IMR-90 (cell line): ENCODE results near the gene KCNQ5. TPM values are rescaled to one million over a fixed set of nuclear protein-coding genes. Genes with fewer than 3 reads are reported as not detected.

Source experiments
- ATAC-seq: fragments of 200-7000 bp; cut with Tn5 transposase; 2 replicates; pipeline ENCODE4 v1.9.1; 2020; ENCODE audit warnings: low read depth, mild to moderate bottlenecking, moderate library complexity
- BruUV-seq: library from RNA; stranded (reverse); fragments of 400-500 nt; replicated peaks from 2 replicates; lab custom pipeline; 2021; lab: Mats Ljungman, UMichigan
- CTCF ChIA-PET: fragments of 300-600 bp; formaldehyde crosslinking; extraction: SDS; loops from one replicate; lab custom pipeline; 2021; ENCODE audit warnings: antibody characterized with exemption; lab: Yijun Ruan, JAX
- POLR2A ChIA-PET: fragments of 300-600 bp; sonication (Branson Sonifier 250); formaldehyde crosslinking; loops from one replicate; lab custom pipeline; 2022; ENCODE audit warnings: antibody characterized with exemption; ENCODE audit not compliant: unreplicated experiment; lab: Charles Lee
- DNase-seq: peaks from one replicate; pipeline ENCODE4 v3.0.0; 2013
- H2AFZ ChIP-seq: replicated peaks from 2 replicates; pipeline ENCODE3; 2013; ENCODE audit warnings: low read length, mild to moderate bottlenecking; ENCODE audit not compliant: poor library complexity
- H2AK5ac ChIP-seq: 2 replicates; pipeline ENCODE4 v1.6.1; 2013; ENCODE audit warnings: low read depth, low read length, inconsistent platforms
- H2AK9ac ChIP-seq: replicated peaks from 2 replicates; pipeline ENCODE3; 2013; ENCODE audit warnings: mild to moderate bottlenecking, low read depth, low read length, moderate library complexity; ENCODE audit not compliant: poor library complexity
- H2BK120ac ChIP-seq: 2 replicates; pipeline ENCODE4 v1.6.1; 2013; ENCODE audit warnings: low read depth, low read length, inconsistent platforms
- H2BK15ac ChIP-seq: 3 replicates; pipeline ENCODE4 v1.6.1; 2013; ENCODE audit warnings: low read depth, low read length, inconsistent platforms
- H2BK20ac ChIP-seq: 2 replicates; pipeline ENCODE4 v1.6.1; 2013; ENCODE audit warnings: low read depth, mild to moderate bottlenecking, inconsistent platforms, low read length, moderate library complexity
- H2BK5ac ChIP-seq: 2 replicates; pipeline ENCODE4 v1.6.1; 2013; ENCODE audit warnings: mild to moderate bottlenecking, low read depth, low read length, inconsistent platforms; ENCODE audit not compliant: poor library complexity, severe bottlenecking
- H3K14ac ChIP-seq: replicated peaks from 2 replicates; pipeline ENCODE4 v1.6.1; 2013; ENCODE audit warnings: low read depth, low read length, inconsistent platforms
- H3K18ac ChIP-seq: 2 replicates; pipeline ENCODE4 v1.6.1; 2013; ENCODE audit warnings: low read depth, low read length, control low read depth
- H3K23ac ChIP-seq: 2 replicates; pipeline ENCODE4 v1.6.1; 2013; ENCODE audit warnings: low read depth, low read length, inconsistent platforms
- H3K27ac ChIP-seq: 2 replicates; pipeline ENCODE4 v1.5.1; 2013; ENCODE audit warnings: mild to moderate bottlenecking, control low read depth, low read length; ENCODE audit not compliant: insufficient read depth
- H3K27me3 ChIP-seq: 2 replicates; pipeline ENCODE4 v1.6.1; 2013; ENCODE audit warnings: low read length; ENCODE audit not compliant: control insufficient read depth, insufficient read depth
- H3K36me3 ChIP-seq: 2 replicates; pipeline ENCODE4 v1.6.1; 2013; ENCODE audit warnings: low read length, mixed read lengths; ENCODE audit not compliant: control insufficient read depth, insufficient read depth
- H3K4ac ChIP-seq: 2 replicates; pipeline ENCODE4 v1.6.1; 2013; ENCODE audit warnings: low read depth, low read length, inconsistent platforms
- H3K4me1 ChIP-seq: 2 replicates; pipeline ENCODE4 v1.6.1; 2013; ENCODE audit warnings: low read length, mixed read lengths; ENCODE audit not compliant: control insufficient read depth, insufficient read depth
- H3K4me2 ChIP-seq: 2 replicates; pipeline ENCODE4 v1.6.1; 2013; ENCODE audit warnings: low read depth, mild to moderate bottlenecking, control low read depth, low read length, moderate library complexity
- H3K4me3 ChIP-seq: 2 replicates; pipeline ENCODE4 v1.5.1; 2013; ENCODE audit warnings: low read depth, mild to moderate bottlenecking, control low read depth, low read length, moderate library complexity; ENCODE audit not compliant: insufficient read depth
- H3K56ac ChIP-seq: 2 replicates; pipeline ENCODE4 v1.6.1; 2013; ENCODE audit warnings: low read length, inconsistent platforms; ENCODE audit not compliant: insufficient read depth; ENCODE audit errors: extremely low read depth
- H3K79me1 ChIP-seq, 2 experiments: 2 replicates each; pipeline ENCODE4 v1.6.1; 2013; ENCODE audit warnings: low read length in 2 of 2, inconsistent platforms in 1 of 2, low read depth in 1 of 2
- H3K9ac ChIP-seq: 2 replicates; pipeline ENCODE4 v1.6.1; 2013; ENCODE audit warnings: low read depth, low read length, control low read depth
- H3K9me1 ChIP-seq: 2 replicates; pipeline ENCODE4 v1.6.1; 2013; ENCODE audit warnings: low read length, inconsistent platforms; ENCODE audit not compliant: insufficient read depth
- H3K9me3 ChIP-seq: 2 replicates; pipeline ENCODE4 v1.6.1; 2013; ENCODE audit warnings: low read length; ENCODE audit not compliant: control insufficient read depth, insufficient read depth
- H4K20me1 ChIP-seq: 2 replicates; pipeline ENCODE4 v1.6.1; 2013; ENCODE audit warnings: low read length, inconsistent platforms; ENCODE audit not compliant: insufficient read depth
- H4K5ac ChIP-seq: 2 replicates; pipeline ENCODE4 v1.6.1; 2013; ENCODE audit warnings: mild to moderate bottlenecking, low read depth, low read length, control low read depth
- H4K8ac ChIP-seq, 2 experiments: 2 replicates each; pipeline ENCODE4 v1.6.1; 2013; ENCODE audit warnings: low read depth in 2 of 2, low read length in 2 of 2, control low read depth in 1 of 2, inconsistent platforms in 1 of 2
- H4K91ac ChIP-seq: 2 replicates; pipeline ENCODE4 v1.6.1; 2013; ENCODE audit warnings: low read depth, low read length, inconsistent platforms; ENCODE audit not compliant: insufficient read depth
- BHLHE40 ChIP-seq: fragments of 150-350 bp; IDR thresholded peaks from 2 replicates; pipeline ENCODE4 v1.6.1; 2016; ENCODE audit warnings: mild to moderate bottlenecking, low read depth, low read length
- FOS ChIP-seq: fragments of 150-350 bp; IDR thresholded peaks from 2 replicates; pipeline ENCODE4 v1.6.1; 2016; ENCODE audit warnings: low read depth, low read length
- MXI1 ChIP-seq: IDR thresholded peaks from 2 replicates; pipeline ENCODE4 v1.6.1; 2012; ENCODE audit warnings: low read depth, mild to moderate bottlenecking, low read length, moderate library complexity, borderline replicate concordance
- WGBS, 2 experiments: methylation state at CpG; one replicate each; pipeline versions ENCODE4 v1.1.5 to v1.1.7; 2013; ENCODE audit warnings: missing lambda C conversion rate in 2 of 2; ENCODE audit not compliant: insufficient read length in 1 of 2; ENCODE audit errors: extremely low coverage in 2 of 2; 5-methylcytosine and 5-hydroxymethylcytosine counted together
- dilution Hi-C: fragments of 300-500 bp; cut with HindIII; formaldehyde crosslinking; loops from one replicate; pipeline ENCODE4 v1.14.3; 2018; ENCODE audit warnings: low sequenced_read_pairs; ENCODE audit not compliant: unreplicated experiment
- in situ Hi-C: fragments of 300-500 bp; cut with MboI; formaldehyde crosslinking; loops from 3 replicates; pipeline ENCODE4 v1.14.3; 2019; ENCODE audit warnings: low sequenced_read_pairs, inconsistent platforms, mixed read lengths
- intact Hi-C: fragments of 100-400 bp; cut with micrococcal nuclease; formaldehyde crosslinking; loops from 2 replicates; pipeline ENCODE4 v1.10.0; 2022
- polyA plus RNA-seq, 3 experiments: library from polyadenylated mRNA; depleted of rRNA; stranded (reverse); fragments of >200 nt; gene quantifications; 2 replicates each; pipeline ENCODE4 v1.2.3, GENCODE V29; 2012; ENCODE audit warnings: low replicate concordance in 1 of 3
- total RNA-seq: library from RNA; depleted of rRNA; stranded (reverse); fragments of >200 nt; gene quantifications from 2 replicates; pipeline ENCODE4 v1.2.3, GENCODE V29; 2012

KCNQ5 gene
- total and polyA plus RNA-seq, 2 of the 4 experiments (the other 2 are of a cell fraction): 0.75 to 1.3 TPM

DNA sequence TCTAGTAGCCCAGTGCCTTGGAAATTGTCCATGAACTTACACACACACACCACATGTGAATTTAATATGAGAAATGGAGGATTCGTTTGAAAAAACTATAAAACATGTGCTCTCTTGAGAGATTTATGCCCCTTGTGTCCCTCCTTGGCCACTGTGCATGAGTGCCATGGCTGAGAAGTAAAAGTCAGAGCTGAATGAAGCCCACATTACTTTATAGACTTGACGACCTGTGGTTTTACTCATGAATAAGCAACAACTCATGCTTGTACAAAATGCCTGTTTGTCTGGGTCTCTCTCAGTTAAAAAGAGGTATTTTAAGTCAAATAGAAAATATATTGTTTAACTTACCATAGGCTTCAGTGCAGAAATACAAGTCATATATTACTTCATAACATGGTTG, 102.7 kb downstream of the KCNQ5 start:
- H3K4me3 ChIP-seq: no peak overlapping the region

More for the DNA sequence above, 102.7 kb downstream of the KCNQ5 start:
- Histone ChIP-seq H4K8ac (no peak overlapping the region), H4K20me1 (no peaks in the 10 kb centered on the region), H2AK9ac (no peak overlapping the region), H3K4ac (no peak overlapping the region), H4K5ac (no peak overlapping the region), H2BK5ac (no peak overlapping the region), H3K56ac (no peak overlapping the region), H3K4me2 (no peak overlapping the region), H3K4me1 (no peaks in the 10 kb centered on the region), H3K9me1 (no peaks in the 10 kb centered on the region), H3K14ac (no peak overlapping the region), H3K9ac (no peak overlapping the region), H2BK15ac (no peak overlapping the region), H2BK120ac (no peak overlapping the region), H3K27ac (no peak overlapping the region), H3K23ac (no peak overlapping the region), H4K91ac (no peak overlapping the region), H3K79me1 (no peaks in the 10 kb centered on the region; a peak in 1 of 4 replicates), H2AK5ac (no peak overlapping the region), H3K27me3 (no peaks in the 10 kb centered on the region), H3K9me3 (no peaks in the 10 kb centered on the region), H3K36me3 (no peaks in the 10 kb centered on the region), H2AFZ (no peak overlapping the region), H2BK20ac (no peak overlapping the region), H3K18ac (no peak overlapping the region)
- DNase-seq (no peak), ATAC-seq (no peak)
- TF ChIP-seq FOS (no peak), MXI1 (no peak), BHLHE40 (no peak)
- no TSS peak for BruUV-seq
- intact Hi-C loops: no loop called here
- dilution Hi-C loops: no loop called here
- in situ Hi-C loops: no loop called here
- no CpG with 5 or more reads among the region's 2 CpGs for WGBS, 2 experiments
- ChIA-PET CTCF (interaction anchor here (1.0 kb wide), 1 partner anchor 16 kb away, joined by 3 read pairs; no protein-coding TSS in a partner anchor), POLR2A (no interaction called here)
